ENCODE measurements around the gene ZDHHC11.

GRCh38 chr5:751496-751895 lies 99.3 kb downstream of the ZDHHC11 start:
- no peak for TF ChIP-seq POLR2AphosphoS5 (IDR thresholded peaks at IDR 0.05; ENCODE audit: low read depth, low read length)
- TF ChIP-seq REST (IDR thresholded peaks at IDR 0.05; ENCODE audit: insufficient read depth in 1 of 2, low read depth in 2 of 2, low read length in 2 of 2): no peak
- no peak for TF ChIP-seq SIN3A (IDR thresholded peaks at IDR 0.05; ENCODE audit: borderline replicate concordance, insufficient read depth, low read length)
- no peak for TF ChIP-seq FOXP2 (optimal IDR thresholded peaks at IDR 0.05; ENCODE audit: borderline replicate concordance, extremely low read depth, extremely low read length, insufficient read depth)
- no peak for TF ChIP-seq TAF1 (IDR thresholded peaks at IDR 0.05; ENCODE audit: borderline replicate concordance, insufficient read depth, low read length)
